Activated CD8-positive, alpha-beta memory T cell treated with anti-CD3 and anti-CD28 coated beads for 48 hours (primary cell): Measurements from ENCODE around the gene SAT1.
A peak's percentile ranks its signal among the peaks of the same experiment; 100 is the strongest.
"Not testable (repeated sequence)": the region's sequence is repeated elsewhere in the genome, so short reads cannot be mapped to it uniquely, and the experiment has no call there.

Experiments used
- DNase-seq, 3 experiments: peaks; one replicate each; pipeline ENCODE4 v3.0.0-alpha.2; 2020; ENCODE audit warnings: low read depth in 2 of 3, low spot score in 2 of 3

Gene SAT1

GRCh38 chrX:23782863-23783588 is at the start of gene SAT1:
TSS of gene SAT1 (plus strand) at chrX:23783173. CDS start at chrX:23783352, 179 bp downstream.
- DNase-seq = peak; percentile 76 to 85 (median 85)

GRCh38 chrX:23736030-23736429 is 46.9 kb upstream of the SAT1 start:
- DNase-seq = no peak

GRCh38 chrX:23737413-23737812 is 45.6 kb upstream of the SAT1 start:
- no peak for DNase-seq

- DNase-seq = no peak
Measured at GRCh38 chrX:23742174-23742696, 40.7 kb upstream of the SAT1 start.

GRCh38 chrX:23742697-23743622 is 40.0 kb upstream of the SAT1 start, which contains the start of gene ACOT9:
TSS of gene ACOT9 (minus strand) at chrX:23743276. CDS start at chrX:23743144, 132 bp downstream.
- DNase-seq = peak; percentile 19 to 50 (median 24)

- DNase-seq = not testable (repeated sequence)
Measured at GRCh38 chrX:23743623-23743971, 39.4 kb upstream of the SAT1 start.

GRCh38 chrX:23745786-23746185 is 37.2 kb upstream of the SAT1 start:
- DNase-seq = no peak

- no peak for DNase-seq
Measured at GRCh38 chrX:23749129-23749528, 33.8 kb upstream of the SAT1 start.

GRCh38 chrX:23749576-23749975 is 33.4 kb upstream of the SAT1 start:
- no peak for DNase-seq

- no peak for DNase-seq
Measured at GRCh38 chrX:23752740-23753415, 30.1 kb upstream of the SAT1 start.

GRCh38 chrX:23754664-23755063 is 28.3 kb upstream of the SAT1 start:
- no peak for DNase-seq

GRCh38 chrX:23756165-23756564 is 26.8 kb upstream of the SAT1 start:
- DNase-seq = peak in 2 of 3 experiments; percentile 11 to 19

- no peak for DNase-seq
Measured at GRCh38 chrX:23759821-23760220, 23.2 kb upstream of the SAT1 start.

- no peak for DNase-seq
Measured at GRCh38 chrX:23764188-23764984, 18.6 kb upstream of the SAT1 start.

- DNase-seq = no peak
Measured at GRCh38 chrX:23765449-23765848, 17.5 kb upstream of the SAT1 start.

- no peak for DNase-seq
Measured at GRCh38 chrX:23765868-23766267, 17.1 kb upstream of the SAT1 start.

- no peak for DNase-seq
Measured at GRCh38 chrX:23766650-23767551, 16.1 kb upstream of the SAT1 start.

GRCh38 chrX:23770142-23770541 is 12.8 kb upstream of the SAT1 start:
- DNase-seq = no peak

GRCh38 chrX:23771086-23771485 is 11.9 kb upstream of the SAT1 start:
- not testable (repeated sequence) for DNase-seq
